Gastrocnemius medialis (tissue), 4 donors: Measurements from ENCODE around the gene IGFN1.

Experiments
- CTCF ChIP-seq, 5 experiments: fragments of 450-650 bp in 3 of 5; fragments of 200-600 bp in 2 of 5; sonication (generic) in 2 of 5; IDR thresholded peaks in 4 of 5; conservative IDR thresholded peaks in 1 of 5; 1 replicate in 4 of 5; 2 replicates in 1 of 5; pipeline ENCODE4 v1.5.1; 2016 to 2019; ENCODE audit warnings: antibody characterized with exemption in 5 of 5, mild to moderate bottlenecking in 3 of 5, moderate library complexity in 3 of 5
- POLR2A ChIP-seq, 2 donors: fragments of 450-650 bp; IDR thresholded peaks; one replicate each; pipeline ENCODE4 v1.6.1; 2017; ENCODE audit warnings: antibody characterized with exemption in 2 of 2, mild to moderate bottlenecking in 2 of 2, moderate library complexity in 2 of 2

- TF ChIP-seq CTCF (IDR thresholded peaks at IDR 0.05 in 4 of 5, conservative IDR thresholded peaks at IDR 0.05 in 1 of 5) (no peak), POLR2A (IDR thresholded peaks at IDR 0.05) (peak; percentile 26 to 33)
Measured at GRCh38 chr1:201172999-201173610, 17.5 kb upstream of the IGFN1 start.
